Measurements from ENCODE around the gene CDH20. TPM values are rescaled to one million over a fixed set of nuclear protein-coding genes. Genes with fewer than 3 reads are reported as not detected.

Gene CDH20
- total and polyA plus RNA-seq, 2 of the 4 experiments (the other 2 are of a cell fraction), result not detected

DNA sequence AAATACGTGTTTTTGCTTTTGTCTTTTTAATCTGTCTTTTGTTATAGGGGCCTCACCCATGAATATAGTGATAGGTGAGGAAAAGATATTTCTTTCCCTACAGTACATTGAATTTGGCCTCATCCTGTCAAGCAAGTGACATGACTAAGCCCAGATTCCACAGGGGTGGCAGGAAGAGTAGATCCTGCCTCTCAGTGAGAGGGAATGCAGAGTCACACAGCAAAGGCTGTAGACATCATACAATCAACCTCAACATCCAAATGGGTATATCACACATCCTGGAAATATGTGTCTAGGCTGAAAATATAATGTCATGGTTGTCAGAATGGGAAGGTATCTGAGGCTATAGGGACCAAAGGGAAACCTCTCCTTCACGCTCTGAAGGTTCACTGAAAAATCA is 269.6 kb downstream of the CDH20 start:
- POLR2A ChIA-PET (ENCODE audit: unreplicated experiment), result no interaction called here
- DNase-seq, result peak; percentile 60

More for the DNA sequence above, 269.6 kb downstream of the CDH20 start:
- WGBS, 2 experiments (ENCODE audit: extremely low coverage in 2 of 2, insufficient read length in 1 of 2), result no CpG with 5 or more reads among the region's 2 CpGs
- H3K4ac ChIP-seq (ENCODE audit: low read depth, low read length), result peak overlapping the region; percentile 90
- no peak overlapping the region for H2AFZ ChIP-seq (replicated peaks; ENCODE audit: low read length, poor library complexity)
- H2AK9ac ChIP-seq (replicated peaks; ENCODE audit: low read depth, low read length, poor library complexity), result peak overlapping the region; percentile 60
- peak overlapping the region; percentile 74; the same call in 1 of the 2 replicates for H3K18ac ChIP-seq (ENCODE audit: low read depth, low read length)
- H3K27ac ChIP-seq (ENCODE audit: insufficient read depth, low read length), result no peak overlapping the region
- dilution Hi-C loops (cut with HindIII; ENCODE audit: low sequenced_read_pairs, unreplicated experiment), result no loop called here
- H2BK20ac ChIP-seq (ENCODE audit: low read depth, low read length), result peak overlapping the region; percentile 90; the same call in 1 of the 2 replicates
- H3K36me3 ChIP-seq (ENCODE audit: control insufficient read depth, insufficient read depth, low read length), result no peaks in the 10 kb centered on the region
- intact Hi-C loops (cut with micrococcal nuclease), result no loop called here
- peak overlapping the region; percentile 16; the same call in 1 of the 2 replicates for H3K56ac ChIP-seq (ENCODE audit: extremely low read depth, insufficient read depth, low read length)
- H3K4me1 ChIP-seq (ENCODE audit: control insufficient read depth, insufficient read depth, low read length), result peaks cover 12% of the 10 kb centered on the region
- H3K4me2 ChIP-seq (ENCODE audit: low read depth, low read length), result no peak overlapping the region
- peak overlapping the region; percentile 80 for H3K14ac ChIP-seq (replicated peaks; ENCODE audit: low read depth, low read length)
- H3K9me3 ChIP-seq (ENCODE audit: control insufficient read depth, insufficient read depth, low read length), result no peaks in the 10 kb centered on the region
- H3K27me3 ChIP-seq (ENCODE audit: control insufficient read depth, insufficient read depth, low read length), result no peaks in the 10 kb centered on the region
- H3K9me1 ChIP-seq (ENCODE audit: insufficient read depth, low read length), result peaks cover 11% of the 10 kb centered on the region
- H3K23ac ChIP-seq (ENCODE audit: low read depth, low read length), result peak overlapping the region; percentile 67; the same call in 1 of the 2 replicates
- H2AK5ac ChIP-seq (ENCODE audit: low read depth, low read length), result peak overlapping the region; percentile 91
- H4K8ac ChIP-seq (ENCODE audit: low read depth in 2 of 2, low read length in 2 of 2), result peak overlapping the region; percentile 39 to 81; a peak in 2 of 4 replicates
- no peaks in the 10 kb centered on the region for H4K20me1 ChIP-seq (ENCODE audit: insufficient read depth, low read length)
- TF ChIP-seq CHD1 (IDR thresholded peaks at IDR 0.05; ENCODE audit: low read depth, low read length) (no peak), FOS (IDR thresholded peaks at IDR 0.05; ENCODE audit: low read depth, low read length) (no peak), NFE2L2 (IDR thresholded peaks at IDR 0.05; ENCODE audit: low read depth, low read length) (0 out of 2 replicates have a peak, but pooled peaks have one; percentile 10)
- TF ChIP-seq, protein P1, sequence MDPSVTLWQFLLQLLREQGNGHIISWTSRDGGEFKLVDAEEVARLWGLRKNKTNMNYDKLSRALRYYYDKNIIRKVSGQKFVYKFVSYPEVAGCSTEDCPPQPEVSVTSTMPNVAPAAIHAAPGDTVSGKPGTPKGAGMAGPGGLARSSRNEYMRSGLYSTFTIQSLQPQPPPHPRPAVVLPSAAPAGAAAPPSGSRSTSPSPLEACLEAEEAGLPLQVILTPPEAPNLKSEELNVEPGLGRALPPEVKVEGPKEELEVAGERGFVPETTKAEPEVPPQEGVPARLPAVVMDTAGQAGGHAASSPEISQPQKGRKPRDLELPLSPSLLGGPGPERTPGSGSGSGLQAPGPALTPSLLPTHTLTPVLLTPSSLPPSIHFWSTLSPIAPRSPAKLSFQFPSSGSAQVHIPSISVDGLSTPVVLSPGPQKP (IDR thresholded peaks at IDR 0.05; ENCODE audit: borderline replicate concordance, low read depth, low read length), result no peak
- in situ Hi-C loops (cut with MboI; ENCODE audit: low sequenced_read_pairs), result no loop called here
- no TSS peak for BruUV-seq (replicated peaks)
- peak overlapping the region; percentile 100; the same call in 1 of the 3 replicates for H2BK15ac ChIP-seq (ENCODE audit: low read depth, low read length)
- peak overlapping the region; percentile 92 for H2BK120ac ChIP-seq (ENCODE audit: low read depth, low read length)
- H2BK5ac ChIP-seq (ENCODE audit: low read depth, low read length, poor library complexity, severe bottlenecking), result peak overlapping the region; percentile 87
- no peak overlapping the region; the same call in 1 of the 2 replicates for H4K5ac ChIP-seq (ENCODE audit: low read depth, low read length)
- peak overlapping the region; percentile 72; the same call in 1 of the 2 replicates for H4K91ac ChIP-seq (ENCODE audit: insufficient read depth, low read depth, low read length)
- ATAC-seq (ENCODE audit: low read depth), result peak; percentile 7; the same call in 1 of the 2 replicates
- peaks cover 10 to 49% of the 10 kb centered on the region in 2 experiments for H3K79me1 ChIP-seq (ENCODE audit: low read depth in 1 of 2, low read length in 2 of 2)
- CTCF ChIA-PET, result interaction anchor here (1.6 kb wide), 1 partner anchor 21 kb away, joined by 4 read pairs; no protein-coding TSS in a partner anchor
- H3K4me3 ChIP-seq (ENCODE audit: insufficient read depth, low read depth, low read length), result no peak overlapping the region
- no peak overlapping the region for H3K9ac ChIP-seq (ENCODE audit: low read depth, low read length)

Small RNA genes lying within 50 kb of the gene (microRNA-seq; reads per million reads assigned to microRNA genes)
- not detected for gene RNU6-116P (ENCODE audit: insufficient read depth, insufficient read length)

Small RNA genes lying within 50 kb of the gene (small RNA-seq; reads per million reads assigned to genes)
- gene RNU6-116P, result 0.14 to 30.7 (median 0.16) reads per million in 5 experiments
